ENCODE measurements around the gene RAP1GAP2.

GRCh38 chr17:2883544-2884213 is 87.4 kb downstream of the RAP1GAP2 start:
- TF ChIP-seq EP300 (IDR thresholded peaks at IDR 0.05; ENCODE audit: borderline replicate concordance in 1 of 2, low read depth in 2 of 2, low read length in 2 of 2), result no peak
- no peak for TF ChIP-seq CTCF (IDR thresholded peaks at IDR 0.05; ENCODE audit: control extremely low read depth in 1 of 3, insufficient read depth in 1 of 3, low read depth in 1 of 3, low read length in 3 of 3)
- no peak for TF ChIP-seq YY1 (IDR thresholded peaks at IDR 0.05; ENCODE audit: low read depth, low read length)
